HepG2 (cell line): ENCODE measurements around the gene LEAP2. TPM values are rescaled to one million over a fixed set of nuclear protein-coding genes. Genes with fewer than 3 reads are reported as not detected.

Experiments used
- BHLHE40 ChIP-seq: IDR thresholded peaks from 2 replicates; pipeline ENCODE4 v1.6.1; 2011; ENCODE audit warnings: low read length, improper control_type of control experiment
- CHD4 ChIP-seq: fragments of 200-600 bp; sonication (generic); IDR thresholded peaks from 2 replicates; pipeline ENCODE4 v1.7.0; 2017; ENCODE audit warnings: mild to moderate bottlenecking, low read length, borderline replicate concordance
- NFIB ChIP-seq: sonication (generic); formaldehyde crosslinking; IDR thresholded peaks from 2 replicates; pipeline ENCODE4 v1.9.0; 2021; ENCODE audit warnings: missing genetic modification reagents, mild to moderate bottlenecking, borderline replicate concordance
- SNAPC4 ChIP-seq: sonication (generic); formaldehyde crosslinking; IDR thresholded peaks from 2 replicates; pipeline ENCODE4 v1.4.0; 2020; ENCODE audit warnings: mild to moderate bottlenecking, missing genetic modification reagents
- TBX2 ChIP-seq: sonication (generic); formaldehyde crosslinking; IDR thresholded peaks from 2 replicates; pipeline ENCODE4 v1.5.0; 2020; ENCODE audit warnings: missing genetic modification reagents, mild to moderate bottlenecking, borderline replicate concordance
- ZBTB26 ChIP-seq: IDR thresholded peaks from 2 replicates; pipeline ENCODE4 v1.6.1; 2016; ENCODE audit warnings: missing compliant biosample characterization, missing genetic modification reagents, borderline replicate concordance
- ZBTB34 ChIP-seq: sonication (generic); formaldehyde crosslinking; IDR thresholded peaks from 2 replicates; pipeline ENCODE4 v1.8.0; 2022; ENCODE audit warnings: mild to moderate bottlenecking, missing genetic modification reagents
- ZNF337 ChIP-seq: sonication (generic); formaldehyde crosslinking; IDR thresholded peaks from 2 replicates; pipeline ENCODE4 v1.5.1; 2020; ENCODE audit warnings: missing genetic modification reagents, low read depth, mild to moderate bottlenecking, borderline replicate concordance
- ZNF407 ChIP-seq: sonication (generic); formaldehyde crosslinking; IDR thresholded peaks from one replicate; pipeline ENCODE4 v1.5.1; 2020; ENCODE audit warnings: mild to moderate bottlenecking, missing genetic modification reagents; ENCODE audit errors: not compliant biosample characterization
- polyA plus RNA-seq, 8 experiments: library from polyadenylated mRNA; depleted of rRNA in 3 of 8; stranded (reverse) in 7 of 8; unstranded in 1 of 8; fragments of >200 nt; fragmentation: Illumina TruSeq in 4 of 8; extraction: Trizol in 4 of 8; gene quantifications; 2 replicates each; pipeline versions ENCODE4 v1.2.1 to v1.2.3, GENCODE V29; 2011 to 2016; ENCODE audit warnings: low read depth in 4 of 8, missing spikeins in 1 of 8, mixed read lengths in 1 of 8; ENCODE audit not compliant: insufficient read depth in 1 of 8
- total RNA-seq, 5 experiments: library from RNA; depleted of rRNA; stranded (reverse); fragments of >200 nt; fragmentation: Illumina TruSeq; extraction: Trizol; gene quantifications; 2 replicates each; pipeline ENCODE4 v1.2.3, GENCODE V29; 2016; ENCODE audit warnings: low read depth in 1 of 5

The LEAP2 gene
- total and polyA plus RNA-seq, 2 of the 13 experiments (the other 11 are each of a cell fraction or from before 2014, with no cell fraction given): 23.9 to 51.9 TPM

GRCh38 chr5:132839426-132840301 is 33.8 kb upstream of the LEAP2 start (continued):
- TF ChIP-seq SNAPC4 (CRISPR knock-in tag) (no peak), ZNF337 (CRISPR knock-in tag) (no peak; the same call in 1 of the 2 replicates), TBX2 (CRISPR knock-in tag) (peak; percentile 83; the same call in 1 of the 2 replicates), ZNF407 (CRISPR knock-in tag) (no peak), ZBTB26 (no peak), NFIB (CRISPR knock-in tag) (no peak), CHD4 (no peak), BHLHE40 (no peak), ZBTB34 (CRISPR knock-in tag) (no peak)
